TTC549 (cell line): ENCODE measurements around the gene LIMK2.

ENCODE experiments used
- FAIRE-seq: peaks from 2 replicates; lab custom pipeline; 2012; peaks lifted over from hg19 to GRCh38; lab: Jason Lieb, UNC

LIMK2 gene

DNA sequence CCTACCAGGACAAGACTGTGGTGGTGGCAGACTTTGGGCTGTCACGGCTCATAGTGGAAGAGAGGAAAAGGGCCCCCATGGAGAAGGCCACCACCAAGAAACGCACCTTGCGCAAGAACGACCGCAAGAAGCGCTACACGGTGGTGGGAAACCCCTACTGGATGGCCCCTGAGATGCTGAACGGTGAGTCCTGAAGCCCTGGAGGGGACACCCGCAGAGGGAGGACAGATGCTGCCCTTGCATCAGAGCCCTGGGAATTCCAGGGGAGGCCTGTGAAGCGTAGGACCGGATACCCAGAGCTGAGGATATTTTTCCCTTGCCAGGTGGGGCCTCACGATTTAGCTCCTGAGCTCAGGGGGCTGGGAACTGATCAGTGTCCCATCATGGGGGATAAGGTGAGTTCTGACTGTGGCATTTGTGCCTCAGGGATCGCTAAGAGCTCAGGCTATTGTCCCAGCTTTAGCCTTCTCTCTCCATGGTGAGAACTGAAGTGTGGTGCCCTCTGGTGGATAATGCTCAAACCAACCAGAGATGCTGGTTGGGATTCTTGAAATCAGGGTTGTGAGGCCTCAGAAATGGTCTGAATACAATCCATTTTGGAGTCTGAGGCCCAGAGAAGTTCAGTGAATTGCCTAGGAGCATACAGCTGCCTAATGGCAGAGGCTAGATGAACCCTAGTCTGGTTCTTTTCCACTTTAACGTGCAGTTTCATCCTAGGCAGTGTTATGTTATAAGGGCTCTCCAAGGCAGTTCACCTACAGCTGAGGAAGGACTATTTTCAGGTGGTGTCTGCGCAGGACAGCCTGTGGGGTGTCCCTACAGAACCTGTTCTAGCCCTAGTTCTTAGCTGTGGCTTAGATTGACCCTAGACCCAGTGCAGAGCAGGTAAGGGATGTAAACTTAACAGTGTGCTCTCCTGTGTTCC lies 60.7 kb downstream of the LIMK2 start:
- FAIRE-seq, result no peak

DNA sequence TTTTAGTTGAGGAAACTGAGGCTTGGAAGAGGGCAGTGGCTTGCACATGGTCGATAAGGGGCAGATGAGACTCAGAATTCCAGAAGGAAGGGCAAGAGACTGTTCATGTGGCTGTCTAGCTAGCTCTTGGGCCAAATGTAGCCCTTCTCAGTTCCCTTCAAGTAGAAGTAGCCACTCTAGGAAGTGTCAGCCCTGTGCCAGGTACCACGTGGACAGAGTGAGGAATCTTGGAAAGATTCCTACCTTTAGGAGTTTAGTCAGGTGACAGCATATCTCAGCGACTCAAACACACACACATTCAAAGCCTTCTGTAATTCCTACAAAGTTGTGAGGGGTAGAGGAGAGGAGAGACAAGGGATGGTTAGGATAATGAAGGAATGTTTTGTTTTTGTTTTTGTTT lies 61.9 kb downstream of the LIMK2 start:
- FAIRE-seq, result no peak

DNA sequence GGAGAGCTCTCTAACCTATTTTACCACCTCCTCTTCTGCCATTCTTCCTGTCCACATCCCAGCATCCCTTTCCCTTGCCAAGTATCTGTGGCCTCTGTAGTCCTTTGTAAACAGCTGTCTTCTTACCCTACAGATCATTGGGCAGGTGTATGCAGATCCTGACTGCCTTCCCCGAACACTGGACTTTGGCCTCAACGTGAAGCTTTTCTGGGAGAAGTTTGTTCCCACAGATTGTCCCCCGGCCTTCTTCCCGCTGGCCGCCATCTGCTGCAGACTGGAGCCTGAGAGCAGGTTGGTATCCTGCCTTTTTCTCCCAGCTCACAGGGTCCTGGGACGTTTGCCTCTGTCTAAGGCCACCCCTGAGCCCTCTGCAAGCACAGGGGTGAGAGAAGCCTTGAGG lies 62.9 kb downstream of the LIMK2 start:
- no peak for FAIRE-seq

DNA sequence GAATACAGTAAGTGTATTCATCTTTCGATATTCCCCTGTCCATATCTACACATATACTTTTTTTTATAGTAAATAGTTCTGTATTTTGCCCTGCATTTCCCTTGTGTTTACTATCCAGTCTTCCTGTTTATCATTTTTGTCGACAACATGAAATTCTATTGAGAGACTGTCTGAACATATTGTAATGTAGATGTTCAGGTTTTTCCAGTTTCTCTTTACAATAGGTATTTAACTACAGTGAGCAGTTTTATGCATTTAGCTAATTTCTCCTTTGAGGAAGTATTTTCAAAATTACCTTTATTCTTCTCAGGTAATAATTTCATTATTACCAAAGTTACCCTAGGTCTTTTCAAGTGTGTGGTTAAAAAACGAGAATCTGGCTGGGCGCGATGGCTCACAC lies 63.5 kb downstream of the LIMK2 start:
- no peak for FAIRE-seq

DNA sequence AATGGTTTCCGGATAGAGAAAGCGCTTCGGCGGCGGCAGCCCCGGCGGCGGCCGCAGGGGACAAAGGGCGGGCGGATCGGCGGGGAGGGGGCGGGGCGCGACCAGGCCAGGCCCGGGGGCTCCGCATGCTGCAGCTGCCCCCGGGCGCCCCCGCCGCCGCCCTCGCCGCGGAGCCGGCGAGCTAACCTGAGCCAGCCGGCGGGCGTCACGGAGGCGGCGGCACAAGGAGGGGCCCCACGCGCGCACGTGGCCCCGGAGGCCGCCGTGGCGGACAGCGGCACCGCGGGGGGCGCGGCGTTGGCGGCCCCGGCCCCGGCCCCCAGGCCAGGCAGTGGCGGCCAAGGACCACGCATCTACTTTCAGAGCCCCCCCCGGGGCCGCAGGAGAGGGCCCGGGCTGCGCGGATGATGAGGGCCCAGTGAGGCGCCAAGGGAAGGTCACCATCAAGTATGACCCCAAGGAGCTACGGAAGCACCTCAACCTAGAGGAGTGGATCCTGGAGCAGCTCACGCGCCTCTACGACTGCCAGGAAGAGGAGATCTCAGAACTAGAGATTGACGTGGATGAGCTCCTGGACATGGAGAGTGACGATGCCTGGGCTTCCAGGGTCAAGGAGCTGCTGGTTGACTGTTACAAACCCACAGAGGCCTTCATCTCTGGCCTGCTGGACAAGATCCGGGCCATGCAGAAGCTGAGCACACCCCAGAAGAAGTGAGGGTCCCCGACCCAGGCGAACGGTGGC lies 64.5 kb downstream of the LIMK2 start:
- no peak for FAIRE-seq

DNA sequence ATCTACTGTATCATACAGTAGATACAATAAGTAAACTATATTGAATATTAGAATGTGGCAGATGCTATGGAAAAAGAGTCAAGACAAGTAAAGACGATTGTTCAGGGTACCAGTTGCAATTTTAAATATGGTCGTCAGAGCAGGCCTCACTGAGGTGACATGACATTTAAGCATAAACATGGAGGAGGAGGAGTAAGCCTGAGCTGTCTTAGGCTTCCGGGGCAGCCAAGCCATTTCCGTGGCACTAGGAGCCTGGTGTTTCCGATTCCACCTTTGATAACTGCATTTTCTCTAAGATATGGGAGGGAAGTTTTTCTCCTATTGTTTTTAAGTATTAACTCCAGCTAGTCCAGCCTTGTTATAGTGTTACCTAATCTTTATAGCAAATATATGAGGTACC lies 65.6 kb downstream of the LIMK2 start:
- FAIRE-seq, result no peak

DNA sequence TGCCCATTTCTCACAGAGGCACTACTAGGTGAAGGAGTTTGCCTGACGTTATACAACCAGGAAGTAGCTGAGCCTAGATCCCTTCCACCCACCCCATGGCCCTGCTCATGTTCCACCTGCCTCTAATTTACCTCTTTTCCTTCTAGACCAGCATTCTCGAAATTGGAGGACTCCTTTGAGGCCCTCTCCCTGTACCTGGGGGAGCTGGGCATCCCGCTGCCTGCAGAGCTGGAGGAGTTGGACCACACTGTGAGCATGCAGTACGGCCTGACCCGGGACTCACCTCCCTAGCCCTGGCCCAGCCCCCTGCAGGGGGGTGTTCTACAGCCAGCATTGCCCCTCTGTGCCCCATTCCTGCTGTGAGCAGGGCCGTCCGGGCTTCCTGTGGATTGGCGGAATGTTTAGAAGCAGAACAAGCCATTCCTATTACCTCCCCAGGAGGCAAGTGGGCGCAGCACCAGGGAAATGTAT lies 66.1 kb downstream of the LIMK2 start:
- FAIRE-seq, result no peak

DNA sequence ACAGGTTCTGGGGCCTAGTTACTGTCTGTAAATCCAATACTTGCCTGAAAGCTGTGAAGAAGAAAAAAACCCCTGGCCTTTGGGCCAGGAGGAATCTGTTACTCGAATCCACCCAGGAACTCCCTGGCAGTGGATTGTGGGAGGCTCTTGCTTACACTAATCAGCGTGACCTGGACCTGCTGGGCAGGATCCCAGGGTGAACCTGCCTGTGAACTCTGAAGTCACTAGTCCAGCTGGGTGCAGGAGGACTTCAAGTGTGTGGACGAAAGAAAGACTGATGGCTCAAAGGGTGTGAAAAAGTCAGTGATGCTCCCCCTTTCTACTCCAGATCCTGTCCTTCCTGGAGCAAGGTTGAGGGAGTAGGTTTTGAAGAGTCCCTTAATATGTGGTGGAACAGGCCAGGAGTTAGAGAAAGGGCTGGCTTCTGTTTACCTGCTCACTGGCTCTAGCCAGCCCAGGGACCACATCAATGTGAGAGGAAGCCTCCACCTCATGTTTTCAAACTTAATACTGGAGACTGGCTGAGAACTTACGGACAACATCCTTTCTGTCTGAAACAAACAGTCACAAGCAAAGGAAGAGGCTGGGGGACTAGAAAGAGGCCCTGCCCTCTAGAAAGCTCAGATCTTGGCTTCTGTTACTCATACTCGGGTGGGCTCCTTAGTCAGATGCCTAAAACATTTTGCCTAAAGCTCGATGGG lies 66.7 kb downstream of the LIMK2 start:
- FAIRE-seq, result no peak

DNA sequence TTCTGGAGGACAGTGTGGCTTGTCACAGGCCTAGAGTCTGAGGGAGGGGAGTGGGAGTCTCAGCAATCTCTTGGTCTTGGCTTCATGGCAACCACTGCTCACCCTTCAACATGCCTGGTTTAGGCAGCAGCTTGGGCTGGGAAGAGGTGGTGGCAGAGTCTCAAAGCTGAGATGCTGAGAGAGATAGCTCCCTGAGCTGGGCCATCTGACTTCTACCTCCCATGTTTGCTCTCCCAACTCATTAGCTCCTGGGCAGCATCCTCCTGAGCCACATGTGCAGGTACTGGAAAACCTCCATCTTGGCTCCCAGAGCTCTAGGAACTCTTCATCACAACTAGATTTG lies 67.2 kb downstream of the LIMK2 start:
- FAIRE-seq, result no peak

DNA sequence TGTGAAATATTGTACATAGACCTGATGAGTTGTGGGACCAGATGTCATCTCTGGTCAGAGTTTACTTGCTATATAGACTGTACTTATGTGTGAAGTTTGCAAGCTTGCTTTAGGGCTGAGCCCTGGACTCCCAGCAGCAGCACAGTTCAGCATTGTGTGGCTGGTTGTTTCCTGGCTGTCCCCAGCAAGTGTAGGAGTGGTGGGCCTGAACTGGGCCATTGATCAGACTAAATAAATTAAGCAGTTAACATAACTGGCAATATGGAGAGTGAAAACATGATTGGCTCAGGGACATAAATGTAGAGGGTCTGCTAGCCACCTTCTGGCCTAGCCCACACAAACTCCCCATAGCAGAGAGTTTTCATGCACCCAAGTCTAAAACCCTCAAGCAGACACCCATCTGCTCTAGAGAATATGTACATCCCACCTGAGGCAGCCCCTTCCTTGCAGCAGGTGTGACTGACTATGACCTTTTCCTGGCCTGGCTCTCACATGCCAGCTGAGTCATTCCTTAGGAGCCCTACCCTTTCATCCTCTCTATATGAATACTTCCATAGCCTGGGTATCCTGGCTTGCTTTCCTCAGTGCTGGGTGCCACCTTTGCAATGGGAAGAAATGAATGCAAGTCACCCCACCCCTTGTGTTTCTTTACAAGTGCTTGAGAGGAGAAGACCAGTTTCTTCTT lies 67.9 kb downstream of the LIMK2 start:
- no peak for FAIRE-seq

DNA sequence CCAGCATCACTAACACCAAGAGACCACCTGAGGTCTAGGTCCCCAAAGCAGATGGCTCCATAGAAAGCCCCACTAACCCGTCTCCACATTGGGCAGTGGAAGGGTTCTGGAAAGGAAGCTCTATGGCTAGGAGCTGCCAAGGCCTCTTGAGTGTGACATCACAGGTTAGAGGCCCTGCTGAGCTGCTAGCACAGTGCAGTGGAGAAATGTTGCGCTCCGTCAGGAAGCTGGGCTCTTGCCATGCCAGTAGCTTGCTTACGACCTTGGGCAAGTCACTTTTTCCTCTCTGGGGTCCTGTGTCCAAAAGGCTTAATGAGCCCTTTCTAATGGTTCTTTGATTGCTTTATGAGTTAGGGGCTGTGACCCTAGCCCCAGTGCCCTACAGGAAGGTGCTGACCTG lies 69.6 kb downstream of the LIMK2 start:
- FAIRE-seq, result no peak

DNA sequence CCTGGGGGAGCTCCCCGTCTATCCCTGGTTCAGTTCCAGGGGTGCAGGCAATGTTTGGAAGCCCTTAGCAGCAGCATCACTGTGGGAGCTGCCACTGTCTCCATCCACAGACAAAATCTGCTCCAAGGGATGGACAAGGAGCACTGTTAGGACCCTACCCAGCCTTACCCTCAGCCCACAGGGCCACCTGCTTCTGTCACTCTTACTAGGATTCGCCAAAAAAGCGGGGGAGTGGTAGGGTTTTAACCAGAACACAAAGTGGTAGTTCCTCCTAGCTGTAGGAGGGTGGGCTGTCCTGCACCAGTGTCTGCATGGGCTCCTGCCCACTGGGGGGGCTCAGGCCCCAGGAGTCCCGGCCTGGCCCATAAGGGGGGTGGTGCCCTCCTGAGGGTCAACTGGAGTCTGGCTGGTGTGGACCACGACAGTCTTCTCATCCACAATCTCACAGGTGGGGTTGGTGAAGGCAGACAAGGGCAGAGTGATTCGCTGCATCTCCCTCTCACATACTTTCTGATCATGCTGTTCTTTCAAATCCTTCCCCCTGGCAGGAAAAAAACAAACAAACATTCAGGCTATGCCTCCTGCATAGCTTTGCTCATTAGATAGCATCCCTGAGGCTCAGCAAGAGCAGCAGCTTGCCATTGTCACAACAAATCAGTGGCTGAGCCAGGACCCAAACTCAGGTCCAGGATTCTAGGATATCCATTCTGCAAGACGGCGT lies 70.8 kb downstream of the LIMK2 start:
- FAIRE-seq, result no peak

DNA sequence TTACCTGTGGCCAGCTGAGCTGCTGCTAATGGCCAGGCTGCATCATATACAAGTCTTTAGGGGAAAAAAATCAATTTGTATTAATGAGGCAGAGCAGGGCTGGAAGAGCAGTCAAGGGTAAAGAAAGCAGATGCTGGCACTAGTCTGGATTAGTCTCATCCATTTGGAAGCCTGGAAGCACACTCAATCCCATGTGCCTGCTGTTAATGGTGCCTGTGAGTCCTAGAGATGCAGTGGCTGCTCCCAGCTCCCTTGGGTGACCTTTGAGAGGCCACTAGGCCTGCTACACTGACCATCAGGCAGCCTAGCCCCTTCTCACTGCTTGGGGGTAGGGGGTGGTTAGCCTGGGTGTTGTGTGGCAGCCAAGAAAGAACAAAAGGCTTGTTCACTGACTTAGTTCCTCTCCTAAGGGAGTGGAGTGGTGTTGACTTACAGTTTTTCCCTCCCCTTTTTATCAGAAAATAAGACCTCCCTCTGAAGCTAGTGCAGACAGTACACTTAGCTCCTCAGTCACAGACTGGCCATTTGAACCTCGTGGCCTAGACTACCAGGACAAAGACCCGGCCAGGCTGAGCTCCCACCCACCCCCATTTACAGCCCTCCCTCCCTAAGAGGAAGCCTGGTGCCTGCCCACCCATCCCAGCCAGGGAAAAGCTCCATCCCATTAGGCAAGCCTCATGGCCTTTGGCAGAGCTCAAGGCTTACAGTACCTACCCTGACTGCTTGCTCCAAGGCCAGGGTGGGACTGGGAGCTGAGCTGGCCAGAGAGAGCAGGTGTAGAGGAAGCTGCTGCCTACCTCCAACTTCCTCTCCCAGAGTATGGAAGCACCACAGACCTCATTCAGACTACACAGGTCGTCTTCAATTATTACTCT lies 72.4 kb downstream of the LIMK2 start:
- FAIRE-seq, result no peak

DNA sequence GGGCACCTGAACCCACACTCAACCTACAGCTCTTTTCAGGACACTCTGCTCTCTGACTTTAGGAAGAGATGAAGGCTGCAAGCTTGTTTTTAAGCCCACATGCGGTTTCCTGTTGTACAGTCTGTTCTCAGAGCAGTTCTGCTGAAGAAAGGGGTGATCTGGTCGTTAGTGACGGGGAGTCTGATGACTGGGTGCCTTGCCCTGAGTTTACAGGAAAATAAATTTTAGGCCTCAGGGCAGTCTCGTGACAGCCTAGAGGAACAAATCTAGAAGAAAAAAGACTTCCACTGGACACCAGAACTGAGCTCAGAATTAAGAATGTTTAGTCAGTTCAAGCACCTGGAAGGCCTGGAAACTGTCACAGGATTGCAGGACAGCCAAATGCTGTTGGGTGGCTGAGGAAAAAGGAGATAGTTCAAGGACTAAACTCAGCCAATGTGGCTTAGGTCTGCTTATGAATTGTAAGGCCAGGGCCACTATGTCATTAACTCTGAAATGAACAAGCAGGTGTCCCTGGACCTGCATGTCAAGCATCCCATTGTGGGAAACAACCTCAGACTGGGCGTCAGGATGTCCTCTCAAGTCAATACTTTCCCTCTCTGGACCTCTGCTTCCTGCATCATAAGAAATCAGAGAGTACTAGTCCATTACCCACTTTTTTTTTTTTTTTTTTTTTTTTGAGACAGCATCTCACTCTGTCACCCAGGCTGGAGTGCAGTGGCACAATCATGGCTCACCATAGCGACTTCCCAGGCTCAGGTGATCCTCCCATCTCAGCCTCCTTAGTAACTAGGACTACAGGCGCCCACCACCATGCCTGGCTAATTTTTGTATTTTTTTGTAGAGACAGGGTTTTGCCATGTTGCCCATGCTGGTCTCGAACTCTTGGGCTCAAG lies 74.5 kb downstream of the LIMK2 start:
- no peak for FAIRE-seq

DNA sequence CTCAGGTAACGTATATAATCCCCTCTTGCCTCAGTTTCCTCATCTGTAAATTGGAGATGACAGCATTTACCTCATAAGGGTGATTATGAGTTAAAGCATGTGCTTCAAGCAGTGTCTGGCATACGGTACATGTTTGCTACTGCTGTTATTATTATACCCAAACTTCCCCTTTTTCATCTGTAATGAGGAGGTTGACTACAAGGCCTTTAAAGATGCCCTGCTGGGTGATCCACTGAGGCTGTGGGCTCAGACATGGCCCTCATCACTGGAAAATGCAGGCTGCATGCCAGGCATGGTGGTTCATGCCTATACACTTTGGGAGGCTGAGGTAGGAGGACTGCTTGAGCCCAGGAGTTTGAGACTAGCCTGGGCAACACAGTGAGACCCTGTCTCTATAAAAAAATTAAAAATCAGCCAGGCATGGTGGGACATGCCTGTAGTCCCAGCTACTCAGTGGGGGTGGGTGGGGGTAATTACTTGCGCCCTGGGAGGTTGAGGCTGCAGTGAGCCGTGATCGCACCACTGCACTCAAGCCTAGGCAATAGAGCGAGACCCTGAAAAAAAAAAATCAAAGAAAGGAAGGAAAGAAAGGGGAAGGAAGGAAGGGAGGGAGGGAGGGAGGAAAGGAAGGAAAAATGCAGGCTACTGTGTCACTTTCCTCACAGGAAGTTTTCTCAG lies 75.9 kb downstream of the LIMK2 start:
- no peak for FAIRE-seq

DNA sequence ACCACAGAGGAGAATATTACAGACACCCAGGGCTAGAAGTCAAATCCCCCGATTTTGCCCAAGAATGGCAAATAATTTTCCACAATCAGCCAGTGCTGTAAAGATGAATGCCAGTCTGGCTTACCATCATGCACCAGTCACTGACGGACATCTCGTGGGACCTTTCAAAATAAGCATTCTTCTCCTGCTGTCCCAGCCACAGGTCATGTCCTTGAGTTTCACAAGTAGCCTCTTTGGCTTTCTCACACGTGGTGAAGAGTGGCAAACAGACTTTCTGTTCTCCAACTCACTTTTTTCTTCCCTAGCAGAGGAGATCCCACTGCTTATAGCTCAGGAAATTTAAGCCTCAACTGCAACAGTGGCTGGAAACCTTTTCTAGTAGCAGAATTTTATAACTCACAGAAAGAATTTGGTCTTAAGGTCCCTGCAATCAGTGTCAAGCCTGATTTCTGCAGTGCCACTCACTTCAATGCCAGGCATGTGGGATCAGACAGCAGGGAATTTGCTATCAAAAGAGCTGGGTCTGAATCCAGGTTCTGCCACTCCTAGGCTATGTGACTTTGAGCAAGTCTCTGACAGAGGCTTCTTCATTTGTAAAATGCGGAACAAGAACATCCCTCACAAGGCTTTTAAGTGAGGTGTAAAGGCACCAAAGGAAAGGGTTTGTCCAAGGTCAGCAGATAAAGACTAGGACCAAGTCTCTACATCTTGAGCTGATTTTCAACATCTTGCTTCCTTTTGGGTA lies 76.6 kb downstream of the LIMK2 start:
- no peak for FAIRE-seq

DNA sequence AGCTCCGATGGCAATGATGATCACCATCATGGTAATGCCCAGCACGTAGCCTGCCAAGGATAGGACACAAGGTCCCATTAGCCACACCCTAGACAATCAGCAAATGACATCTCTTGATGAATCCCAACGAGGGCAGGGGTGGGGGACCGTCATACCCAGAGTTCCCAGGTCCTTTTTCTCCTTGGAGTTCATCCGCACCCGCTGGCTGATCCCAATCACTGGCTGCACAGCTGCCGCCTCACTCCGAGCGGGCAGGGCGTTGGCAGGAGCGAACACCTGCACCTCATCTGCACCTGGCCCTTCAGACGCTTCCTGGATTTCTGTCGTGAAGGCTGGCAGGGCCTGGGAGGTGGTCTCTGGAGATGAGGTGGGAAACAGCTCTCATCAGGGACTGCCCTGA lies 77.2 kb downstream of the LIMK2 start:
- no peak for FAIRE-seq
